Panc1 (cell line): ENCODE measurements around the gene NMT1. TPM values are rescaled to one million over a fixed set of nuclear protein-coding genes. Genes with fewer than 3 reads are reported as not detected.
A peak's percentile ranks its signal among the peaks of the same experiment; 100 is the strongest.
"Not testable (repeated sequence)": the region's sequence is repeated elsewhere in the genome, so short reads cannot be mapped to it uniquely, and the experiment has no call there.

Source experiments
- ATAC-seq: fragments of 200-7000 bp; cut with Tn5 transposase; 2 replicates; pipeline ENCODE4 v1.9.1; 2020; ENCODE audit warnings: mild to moderate bottlenecking, moderate library complexity
- BruUV-seq: library from RNA; stranded (reverse); fragments of 400-500 nt; replicated peaks from 2 replicates; lab custom pipeline; 2021; lab: Mats Ljungman, UMichigan
- CTCF ChIA-PET: fragments of 300-600 bp; sonication (Branson Sonifier 250); formaldehyde crosslinking; loops from one replicate; lab custom pipeline; 2022; ENCODE audit warnings: antibody characterized with exemption; lab: Charles Lee
- POLR2A ChIA-PET: fragments of 300-600 bp; sonication (Branson Sonifier 250); formaldehyde crosslinking; loops from one replicate; lab custom pipeline; 2022; ENCODE audit warnings: antibody characterized with exemption; lab: Charles Lee
- DNase-seq: peaks from one replicate; pipeline ENCODE4 v3.0.0-alpha.2; 2010; ENCODE audit warnings: low read depth, low spot score
- H3K27ac ChIP-seq: 2 replicates; pipeline ENCODE4 v1.5.1; 2011; ENCODE audit warnings: mild to moderate bottlenecking, low read length, inconsistent platforms
- H3K27me3 ChIP-seq: fragments of 200-500 bp; sonication (Bioruptor generic); 2 replicates; pipeline ENCODE4 v1.6.0; 2014; ENCODE audit warnings: low read length, inconsistent platforms; ENCODE audit not compliant: control insufficient read depth, insufficient read depth
- H3K36me3 ChIP-seq: fragments of 200-500 bp; sonication (Bioruptor generic); 2 replicates; pipeline ENCODE4 v1.5.1; 2014; ENCODE audit warnings: inconsistent platforms, mild to moderate bottlenecking, low read length, moderate library complexity; ENCODE audit not compliant: control insufficient read depth, insufficient read depth
- H3K4me1 ChIP-seq: 2 replicates; pipeline ENCODE4 v1.5.1; 2011; ENCODE audit warnings: inconsistent platforms, mild to moderate bottlenecking, low read length, moderate library complexity; ENCODE audit not compliant: control insufficient read depth, insufficient read depth
- H3K4me3 ChIP-seq, 2 experiments: 2 replicates each; pipeline ENCODE4 v1.5.1; 2011 to 2012; ENCODE audit warnings: low read depth in 2 of 2, low read length in 2 of 2, mild to moderate bottlenecking in 2 of 2, inconsistent platforms in 1 of 2, moderate library complexity in 1 of 2
- H3K9me3 ChIP-seq: fragments of 200-500 bp; sonication (Bioruptor generic); 2 replicates; pipeline ENCODE4 v1.5.1; 2014; ENCODE audit warnings: low read depth, mild to moderate bottlenecking, inconsistent platforms, low read length, moderate library complexity; ENCODE audit not compliant: control insufficient read depth, insufficient read depth
- POLR2AphosphoS5 ChIP-seq: IDR thresholded peaks from 2 replicates; pipeline ENCODE4 v1.6.1; 2012; ENCODE audit warnings: mild to moderate bottlenecking, low read depth, low read length, moderate library complexity
- REST ChIP-seq, 2 experiments: IDR thresholded peaks; 2 replicates each; pipeline ENCODE4 v1.6.1; 2011 to 2012; ENCODE audit warnings: low read depth in 2 of 2, control low read depth in 1 of 2, low read length in 1 of 2, mild to moderate bottlenecking in 1 of 2, moderate library complexity in 1 of 2; ENCODE audit not compliant: insufficient read depth in 1 of 2
- SIN3A ChIP-seq: IDR thresholded peaks from 2 replicates; pipeline ENCODE4 v1.6.1; 2012; ENCODE audit warnings: low read depth, mild to moderate bottlenecking, low read length, moderate library complexity, borderline replicate concordance; ENCODE audit not compliant: insufficient read depth
- TCF7L2 ChIP-seq: IDR thresholded peaks from 2 replicates; pipeline ENCODE4 v1.6.1; 2011; ENCODE audit warnings: mild to moderate bottlenecking, low read depth, low read length, inconsistent platforms
- in situ Hi-C: cut with HindIII; loops from 2 replicates; pipeline ENCODE4 v1.10.0; 2016; ENCODE audit warnings: low sequenced_read_pairs, low pct_unique_long_range_greater_than_20kb
- intact Hi-C: fragments of 100-400 bp; cut with micrococcal nuclease; formaldehyde crosslinking; loops from one replicate; pipeline ENCODE4 v1.10.0; 2022; ENCODE audit not compliant: unreplicated experiment
- total RNA-seq: library from RNA; stranded (reverse); gene quantifications from one replicate; pipeline ENCODE4 v1.2.1, GENCODE V29; 2021; ENCODE audit not compliant: unreplicated experiment
- TF ChIP-seq, protein P1 (sequence below): fragments of 450-650 bp; IDR thresholded peaks from 2 replicates; pipeline ENCODE4 v1.5.1; 2017; ENCODE audit warnings: mild to moderate bottlenecking

Gene NMT1
- total RNA-seq, 1 experiment from 2014 or later, result 105 TPM

DNA sequence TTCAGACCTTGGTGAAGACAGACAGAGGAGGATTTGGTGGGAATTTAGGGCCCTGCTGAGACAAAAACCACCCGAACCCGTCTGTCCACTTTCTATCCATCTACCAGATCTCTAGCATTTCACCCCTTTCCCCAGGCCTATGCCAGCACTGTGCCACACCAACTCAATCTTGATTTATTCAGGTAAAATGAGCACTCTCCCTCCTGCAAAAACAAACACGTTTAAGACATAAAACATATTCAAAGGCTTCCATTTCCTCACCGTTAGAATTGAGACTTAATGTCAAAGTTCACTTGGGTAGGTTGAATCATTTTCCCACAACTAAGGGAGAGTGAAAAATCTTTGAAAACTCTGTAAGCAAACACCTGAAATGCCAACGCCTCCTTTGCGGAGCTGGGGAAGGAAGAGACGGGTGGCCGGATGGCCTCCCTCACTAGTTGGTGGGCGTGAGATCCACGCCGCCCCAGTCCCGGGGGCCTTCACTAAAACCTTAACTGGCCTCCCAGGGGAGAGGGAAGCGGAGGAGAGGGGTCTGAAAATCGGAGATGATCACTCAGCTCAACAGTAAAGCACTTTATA lies 10.5 kb upstream of the NMT1 start:
- in situ Hi-C loops, result no loop called here
- ATAC-seq (peak; percentile 29), DNase-seq (no peak)
- ChIA-PET POLR2A (interaction anchor here (0.6 kb wide), 1 partner anchor 16 kb away, joined by 3 read pairs; no protein-coding TSS in a partner anchor), CTCF (no interaction called here)
- H3K27me3 ChIP-seq, result no peaks in the 10 kb centered on the region
- H3K4me3 ChIP-seq, result peak overlapping the region; percentile 73 to 90
- no peak for TF ChIP-seq SIN3A
- TF ChIP-seq POLR2AphosphoS5, result no peak
- TF ChIP-seq, protein P1, sequence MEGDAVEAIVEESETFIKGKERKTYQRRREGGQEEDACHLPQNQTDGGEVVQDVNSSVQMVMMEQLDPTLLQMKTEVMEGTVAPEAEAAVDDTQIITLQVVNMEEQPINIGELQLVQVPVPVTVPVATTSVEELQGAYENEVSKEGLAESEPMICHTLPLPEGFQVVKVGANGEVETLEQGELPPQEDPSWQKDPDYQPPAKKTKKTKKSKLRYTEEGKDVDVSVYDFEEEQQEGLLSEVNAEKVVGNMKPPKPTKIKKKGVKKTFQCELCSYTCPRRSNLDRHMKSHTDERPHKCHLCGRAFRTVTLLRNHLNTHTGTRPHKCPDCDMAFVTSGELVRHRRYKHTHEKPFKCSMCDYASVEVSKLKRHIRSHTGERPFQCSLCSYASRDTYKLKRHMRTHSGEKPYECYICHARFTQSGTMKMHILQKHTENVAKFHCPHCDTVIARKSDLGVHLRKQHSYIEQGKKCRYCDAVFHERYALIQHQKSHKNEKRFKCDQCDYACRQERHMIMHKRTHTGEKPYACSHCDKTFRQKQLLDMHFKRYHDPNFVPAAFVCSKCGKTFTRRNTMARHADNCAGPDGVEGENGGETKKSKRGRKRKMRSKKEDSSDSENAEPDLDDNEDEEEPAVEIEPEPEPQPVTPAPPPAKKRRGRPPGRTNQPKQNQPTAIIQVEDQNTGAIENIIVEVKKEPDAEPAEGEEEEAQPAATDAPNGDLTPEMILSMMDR, result no peak
- TF ChIP-seq REST (IDR thresholded peaks at IDR 0.05; ENCODE audit: insufficient read depth in 1 of 2, low read depth in 2 of 2, low read length in 1 of 2), result no peak
- no peak for TF ChIP-seq TCF7L2
- H3K4me1 ChIP-seq, result peaks cover 9% of the 10 kb centered on the region; the same call in 1 of the 2 replicates
- BruUV-seq, result TSS peak; percentile 75
- H3K36me3 ChIP-seq, result peaks cover 3% of the 10 kb centered on the region; the same call in 1 of the 2 replicates
- H3K9me3 ChIP-seq, result no peaks in the 10 kb centered on the region
- intact Hi-C loops, result no loop called here
- H3K27ac ChIP-seq, result peak overlapping the region; percentile 99

- Histone ChIP-seq H3K9me3 (no peaks in the 10 kb centered on the region), H3K27me3 (no peaks in the 10 kb centered on the region), H3K27ac (peak within 1 kb of the TSS; percentile 99), H3K36me3 (peaks cover 3% of the 10 kb centered on the region; the same call in 1 of the 2 replicates), H3K4me1 (peaks cover 9% of the 10 kb centered on the region; the same call in 1 of the 2 replicates), H3K4me3 (peak within 1 kb of the TSS; percentile 73 to 90)
- BruUV-seq, result no TSS peak
- CTCF ChIA-PET, result no interaction called here
- in situ Hi-C loops, result no loop called here
- intact Hi-C loops, result no loop called here
- no peak for DNase-seq
- POLR2A ChIA-PET, result no interaction called here
- ATAC-seq, result peak; percentile 99
- TF ChIP-seq POLR2AphosphoS5, result peak; percentile 78
- no peak for TF ChIP-seq TCF7L2
Measured at GRCh38 chr17:45051060-45051719, 9.9 kb upstream of the NMT1 start, which contains the start of gene DCAKD. TSS of gene DCAKD (minus strand) at chr17:45051632. CDS start at chr17:45034885, 16,747 bp downstream.

- ATAC-seq, in situ Hi-C loops, H3K4me1 ChIP-seq, DNase-seq, BruUV-seq, H3K36me3 ChIP-seq, H3K27ac ChIP-seq, CTCF ChIA-PET, intact Hi-C loops, H3K9me3 ChIP-seq, POLR2A ChIA-PET, H3K27me3 ChIP-seq: not testable (repeated sequence)
- H3K4me3 ChIP-seq, result peak overlapping the region in 1 of 2 experiments; percentile 42; a peak in 1 of 4 replicates
Measured at GRCh38 chr17:45051720-45052051, 9.4 kb upstream of the NMT1 start.
